Measurements from ENCODE around the gene P2RX3. TPM values are rescaled to one million over a fixed set of nuclear protein-coding genes. Genes with fewer than 3 reads are reported as not detected.

The P2RX3 gene
- total RNA-seq, 4 donors from 2014 or later: 0.34 TPM; not detected in 3

- TF ChIP-seq, protein P1, sequence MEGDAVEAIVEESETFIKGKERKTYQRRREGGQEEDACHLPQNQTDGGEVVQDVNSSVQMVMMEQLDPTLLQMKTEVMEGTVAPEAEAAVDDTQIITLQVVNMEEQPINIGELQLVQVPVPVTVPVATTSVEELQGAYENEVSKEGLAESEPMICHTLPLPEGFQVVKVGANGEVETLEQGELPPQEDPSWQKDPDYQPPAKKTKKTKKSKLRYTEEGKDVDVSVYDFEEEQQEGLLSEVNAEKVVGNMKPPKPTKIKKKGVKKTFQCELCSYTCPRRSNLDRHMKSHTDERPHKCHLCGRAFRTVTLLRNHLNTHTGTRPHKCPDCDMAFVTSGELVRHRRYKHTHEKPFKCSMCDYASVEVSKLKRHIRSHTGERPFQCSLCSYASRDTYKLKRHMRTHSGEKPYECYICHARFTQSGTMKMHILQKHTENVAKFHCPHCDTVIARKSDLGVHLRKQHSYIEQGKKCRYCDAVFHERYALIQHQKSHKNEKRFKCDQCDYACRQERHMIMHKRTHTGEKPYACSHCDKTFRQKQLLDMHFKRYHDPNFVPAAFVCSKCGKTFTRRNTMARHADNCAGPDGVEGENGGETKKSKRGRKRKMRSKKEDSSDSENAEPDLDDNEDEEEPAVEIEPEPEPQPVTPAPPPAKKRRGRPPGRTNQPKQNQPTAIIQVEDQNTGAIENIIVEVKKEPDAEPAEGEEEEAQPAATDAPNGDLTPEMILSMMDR (IDR thresholded peaks at IDR 0.05; ENCODE audit: low read depth): no peak
Observed at GRCh38 chr11:57379732-57380131, 41.6 kb downstream of the P2RX3 start.

DNA sequence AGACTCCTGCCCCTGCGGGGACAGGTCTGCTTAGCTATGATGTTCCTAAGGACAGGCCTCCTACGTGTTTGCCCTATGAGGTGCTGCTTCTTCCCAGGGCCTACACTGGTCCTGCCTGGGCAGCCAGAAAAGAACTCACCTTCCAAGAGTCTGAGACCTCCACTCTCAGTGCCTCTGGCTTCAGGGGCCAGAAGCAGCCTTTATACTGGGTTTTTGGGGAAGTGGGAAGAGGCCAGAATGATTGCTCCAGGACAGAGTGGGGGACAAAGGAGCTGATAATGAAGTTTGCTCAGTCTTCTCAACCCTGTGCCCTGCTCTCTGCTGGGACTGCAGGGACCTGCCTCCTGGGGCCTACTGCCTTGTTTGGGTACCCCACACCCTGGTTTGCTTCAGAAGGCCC, 42.8 kb downstream of the P2RX3 start, which contains the start of gene PRG3:
Gene PRG3 (minus strand): TSS at position 176 of the 400 bp plus-strand sequence. CDS start 442 bp downstream, outside the sequence.
- TF ChIP-seq, protein P1 (IDR thresholded peaks at IDR 0.05; ENCODE audit: low read depth): no peak

- TF ChIP-seq, protein P1 (IDR thresholded peaks at IDR 0.05; ENCODE audit: low read depth): no peak
Observed at GRCh38 chr11:57386178-57386940, 48.2 kb downstream of the P2RX3 start.

DNA sequence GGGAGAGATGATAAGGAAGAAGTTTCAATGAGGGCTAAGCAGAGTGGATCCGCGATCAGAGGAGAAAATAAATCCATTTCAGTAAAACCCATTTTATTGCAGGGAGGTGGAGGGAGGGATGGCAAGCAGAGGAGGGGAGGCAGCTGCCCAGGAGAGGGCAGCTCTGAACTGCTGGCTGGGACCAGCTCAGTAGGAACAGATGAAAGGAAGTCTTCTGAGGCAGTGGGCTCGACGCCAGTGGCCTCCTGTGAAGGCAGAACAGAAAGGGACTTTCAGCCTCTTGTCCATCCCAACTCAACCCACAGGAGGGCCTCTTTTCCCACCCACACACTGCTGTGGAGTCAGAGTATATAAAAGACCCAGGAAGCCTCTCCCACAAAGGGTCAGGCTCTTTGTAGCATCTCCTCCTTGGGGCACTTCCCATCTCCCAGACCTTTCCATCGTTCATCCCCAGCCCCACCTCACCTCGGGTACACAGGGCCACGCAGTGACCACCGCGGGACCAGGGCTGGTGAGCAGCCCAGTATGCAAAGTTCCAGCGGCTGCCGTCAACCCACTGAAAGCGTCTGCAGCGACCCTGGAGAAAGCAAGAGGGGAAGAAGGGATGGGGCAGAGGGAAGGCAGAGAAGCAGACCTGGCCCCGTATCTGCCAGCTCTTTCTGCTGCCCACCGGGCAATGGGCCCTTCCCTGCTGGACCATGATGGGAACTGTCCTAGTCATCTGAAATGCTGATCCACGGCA, 49.3 kb downstream of the P2RX3 start:
- TF ChIP-seq, protein P1 (IDR thresholded peaks at IDR 0.05; ENCODE audit: low read depth): no peak

- TF ChIP-seq, protein P1 (IDR thresholded peaks at IDR 0.05; ENCODE audit: low read depth): no peak
Observed at GRCh38 chr11:57390535-57390934, 52.4 kb downstream of the P2RX3 start, which contains the start of gene PRG2. PRG2 (minus strand) TSS chr11:57390650; CDS start chr11:57389944, 706 bp downstream.

DNA sequence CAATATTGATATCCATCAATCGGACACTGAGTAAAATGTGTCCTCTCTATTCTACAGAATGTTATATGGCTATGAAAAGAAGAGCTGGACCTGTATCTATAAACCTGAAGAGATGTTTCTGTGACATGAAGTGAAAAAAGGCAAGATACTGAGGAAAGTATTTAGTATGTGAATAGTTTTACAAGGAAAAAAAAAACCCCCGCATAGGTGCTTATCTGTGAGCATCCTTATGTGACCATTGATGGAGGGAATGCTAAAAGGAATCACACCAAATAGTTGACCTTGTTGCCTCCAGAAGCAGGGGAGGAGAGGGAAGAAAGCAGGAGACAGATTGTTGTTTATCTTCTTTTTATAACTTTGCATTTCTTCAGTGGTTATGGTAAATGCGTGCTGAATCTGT, 53.0 kb downstream of the P2RX3 start:
- TF ChIP-seq, protein P1 (IDR thresholded peaks at IDR 0.05; ENCODE audit: low read depth): no peak

GRCh38 chr11:57391539-57391938, 53.4 kb downstream of the P2RX3 start:
- TF ChIP-seq, protein P1 (IDR thresholded peaks at IDR 0.05; ENCODE audit: low read depth): no peak

All from subcutaneous adipose tissue (tissue), 4 donors.